ENCODE measurements around the gene WIPF2. TPM values are rescaled to one million over a fixed set of nuclear protein-coding genes. Genes with fewer than 3 reads are reported as not detected.

The WIPF2 gene
- polyA plus RNA-seq, 4 donors = 12.5 to 22.9 (median 14.0) TPM

- Histone ChIP-seq H3K27me3 (ENCODE audit: control insufficient read depth in 3 of 3, insufficient read depth in 3 of 3, low read length in 3 of 3) (no peaks in the 10 kb centered on the region), H3K9me3 (ENCODE audit: control insufficient read depth in 2 of 2, insufficient read depth in 1 of 2, low read depth in 1 of 2, low read length in 1 of 2) (no peaks in the 10 kb centered on the region), H3K36me3 (ENCODE audit: control insufficient read depth in 3 of 3, insufficient read depth in 2 of 3, low read depth in 1 of 3, low read length in 3 of 3) (peaks cover 2 to 44% (median 10%) of the 10 kb centered on the region in 3 donors), H3K4me3 (ENCODE audit: low read depth in 1 of 3, low read length in 3 of 3) (no peak overlapping the region), H3K4me1 (ENCODE audit: control insufficient read depth in 3 of 3, insufficient read depth in 2 of 3, low read depth in 1 of 3, low read length in 2 of 3) (peaks cover 6 to 50% (median 8%) of the 10 kb centered on the region in 3 donors), H3K27ac (ENCODE audit: low read depth in 1 of 3, low read length in 2 of 3) (peak overlapping the region; percentile 93 to 98 (median 94))
- no peak for FAIRE-seq
- DNase-seq = no peak
- 55 to 73% (median 58%) methylated on average over 2 of the region's 2 CpGs for WGBS, 3 donors
Observed at GRCh38 chr17:40176754-40177110, 42.4 kb upstream of the WIPF2 start.

GRCh38 chr17:40177275-40177874, 41.7 kb upstream of the WIPF2 start, which contains the start of gene RAPGEFL1:
Gene RAPGEFL1, plus strand, starts transcription at chr17:40177470. Its CDS starts 392 bp downstream, at chr17:40177862.
- no peak for FAIRE-seq
- 0 to 1% (median 1%) methylated on average over 32 to 57 of the region's 57 CpGs for WGBS, 3 donors
- peaks cover 0 to 40% (median 3%) of the 10 kb centered on the region in 3 donors for H3K36me3 ChIP-seq (ENCODE audit: control insufficient read depth in 3 of 3, insufficient read depth in 2 of 3, low read depth in 1 of 3, low read length in 3 of 3)
- H3K4me1 ChIP-seq (ENCODE audit: control insufficient read depth in 3 of 3, insufficient read depth in 2 of 3, low read depth in 1 of 3, low read length in 2 of 3) = peaks cover 6 to 50% (median 8%) of the 10 kb centered on the region in 3 donors
- peak; percentile 89 to 92 for DNase-seq
- peak within 1 kb of the TSS; percentile 60 to 95 (median 73) for H3K4me3 ChIP-seq (ENCODE audit: low read depth in 1 of 3, low read length in 3 of 3)
- H3K27ac ChIP-seq (ENCODE audit: low read depth in 1 of 3, low read length in 2 of 3) = peak within 1 kb of the TSS; percentile 93 to 98 (median 94)
- no peaks in the 10 kb centered on the region for H3K9me3 ChIP-seq (ENCODE audit: control insufficient read depth in 2 of 2, insufficient read depth in 1 of 2, low read depth in 1 of 2, low read length in 1 of 2)
- H3K27me3 ChIP-seq (ENCODE audit: control insufficient read depth in 3 of 3, insufficient read depth in 3 of 3, low read length in 3 of 3) = no peaks in the 10 kb centered on the region

GRCh38 chr17:40178021-40178601, 41.0 kb upstream of the WIPF2 start:
- DNase-seq = peak in 1 of 2 donors; percentile 51
- H3K27ac ChIP-seq (ENCODE audit: low read depth in 1 of 3, low read length in 2 of 3) = peak overlapping the region; percentile 39 to 93 (median 93)
- H3K9me3 ChIP-seq (ENCODE audit: control insufficient read depth in 2 of 2, insufficient read depth in 1 of 2, low read depth in 1 of 2, low read length in 1 of 2) = no peaks in the 10 kb centered on the region
- no peaks in the 10 kb centered on the region for H3K27me3 ChIP-seq (ENCODE audit: control insufficient read depth in 3 of 3, insufficient read depth in 3 of 3, low read length in 3 of 3)
- H3K4me3 ChIP-seq (ENCODE audit: low read depth in 1 of 3, low read length in 3 of 3) = peak overlapping the region; percentile 60 to 95 (median 73)
- WGBS, 3 donors = 16 to 36% (median 25%) methylated on average over 15 to 46 of the region's 46 CpGs
- no peak for FAIRE-seq
- peaks cover 6 to 50% (median 8%) of the 10 kb centered on the region in 3 donors for H3K4me1 ChIP-seq (ENCODE audit: control insufficient read depth in 3 of 3, insufficient read depth in 2 of 3, low read depth in 1 of 3, low read length in 2 of 3)
- peaks cover 0 to 41% (median 3%) of the 10 kb centered on the region in 3 donors for H3K36me3 ChIP-seq (ENCODE audit: control insufficient read depth in 3 of 3, insufficient read depth in 2 of 3, low read depth in 1 of 3, low read length in 3 of 3)

- no peaks in the 10 kb centered on the region for H3K9me3 ChIP-seq (ENCODE audit: control insufficient read depth in 2 of 2, insufficient read depth in 1 of 2, low read depth in 1 of 2, low read length in 1 of 2)
- 37 to 72% (median 55%) methylated on average over 7 of the region's 7 CpGs for WGBS, 3 donors
- peak overlapping the region; percentile 39 to 93 (median 93) for H3K27ac ChIP-seq (ENCODE audit: low read depth in 1 of 3, low read length in 2 of 3)
- H3K4me3 ChIP-seq (ENCODE audit: low read depth in 1 of 3, low read length in 3 of 3) = peak overlapping the region; percentile 60 to 95 (median 73)
- H3K27me3 ChIP-seq (ENCODE audit: control insufficient read depth in 3 of 3, insufficient read depth in 3 of 3, low read length in 3 of 3) = no peaks in the 10 kb centered on the region
- H3K4me1 ChIP-seq (ENCODE audit: control insufficient read depth in 3 of 3, insufficient read depth in 2 of 3, low read depth in 1 of 3, low read length in 2 of 3) = peaks cover 6 to 50% (median 8%) of the 10 kb centered on the region in 3 donors
- peaks cover 0 to 40% (median 3%) of the 10 kb centered on the region in 3 donors for H3K36me3 ChIP-seq (ENCODE audit: control insufficient read depth in 3 of 3, insufficient read depth in 2 of 3, low read depth in 1 of 3, low read length in 3 of 3)
- FAIRE-seq (no peak), DNase-seq (no peak)
Observed at GRCh38 chr17:40178660-40179059, 40.4 kb upstream of the WIPF2 start.

- Histone ChIP-seq H3K9me3 (ENCODE audit: control insufficient read depth in 2 of 2, insufficient read depth in 1 of 2, low read depth in 1 of 2, low read length in 1 of 2) (no peaks in the 10 kb centered on the region), H3K4me1 (ENCODE audit: control insufficient read depth in 3 of 3, insufficient read depth in 2 of 3, low read depth in 1 of 3, low read length in 2 of 3) (peaks cover 6 to 53% (median 11%) of the 10 kb centered on the region in 3 donors), H3K4me3 (ENCODE audit: low read depth in 1 of 3, low read length in 3 of 3) (peak overlapping the region in 1 of 3 donors; percentile 95), H3K36me3 (ENCODE audit: control insufficient read depth in 3 of 3, insufficient read depth in 2 of 3, low read depth in 1 of 3, low read length in 3 of 3) (peaks cover 0 to 34% (median 0%) of the 10 kb centered on the region in 3 donors), H3K27ac (ENCODE audit: low read depth in 1 of 3, low read length in 2 of 3) (peak overlapping the region; percentile 84 to 93 (median 91)), H3K27me3 (ENCODE audit: control insufficient read depth in 3 of 3, insufficient read depth in 3 of 3, low read length in 3 of 3) (no peaks in the 10 kb centered on the region)
- FAIRE-seq = no peak
- peak; percentile 41 to 64 for DNase-seq
- WGBS, 3 donors = 30 to 59% (median 45%) methylated on average over 6 of the region's 6 CpGs
Observed at GRCh38 chr17:40179923-40180659, 39.0 kb upstream of the WIPF2 start.

- 10 to 50% (median 25%) methylated on average over 5 of the region's 5 CpGs for WGBS, 3 donors
- Histone ChIP-seq H3K27ac (ENCODE audit: low read depth in 1 of 3, low read length in 2 of 3) (peak overlapping the region; percentile 84 to 93 (median 91)), H3K4me3 (ENCODE audit: low read depth in 1 of 3, low read length in 3 of 3) (peak overlapping the region in 1 of 3 donors; percentile 4), H3K9me3 (ENCODE audit: control insufficient read depth in 2 of 2, insufficient read depth in 1 of 2, low read depth in 1 of 2, low read length in 1 of 2) (no peaks in the 10 kb centered on the region), H3K4me1 (ENCODE audit: control insufficient read depth in 3 of 3, insufficient read depth in 2 of 3, low read depth in 1 of 3, low read length in 2 of 3) (peaks cover 6 to 52% (median 11%) of the 10 kb centered on the region in 3 donors), H3K27me3 (ENCODE audit: control insufficient read depth in 3 of 3, insufficient read depth in 3 of 3, low read length in 3 of 3) (no peaks in the 10 kb centered on the region), H3K36me3 (ENCODE audit: control insufficient read depth in 3 of 3, insufficient read depth in 2 of 3, low read depth in 1 of 3, low read length in 3 of 3) (peaks cover 0 to 34% (median 0%) of the 10 kb centered on the region in 3 donors)
- peak; percentile 88 to 97 for DNase-seq
- FAIRE-seq = no peak
Observed at GRCh38 chr17:40180694-40181093, 38.4 kb upstream of the WIPF2 start.

GRCh38 chr17:40181205-40181604, 37.9 kb upstream of the WIPF2 start:
- Histone ChIP-seq H3K27me3 (ENCODE audit: control insufficient read depth in 3 of 3, insufficient read depth in 3 of 3, low read length in 3 of 3) (no peaks in the 10 kb centered on the region), H3K4me1 (ENCODE audit: control insufficient read depth in 3 of 3, insufficient read depth in 2 of 3, low read depth in 1 of 3, low read length in 2 of 3) (peaks cover 6 to 47% (median 8%) of the 10 kb centered on the region in 3 donors), H3K9me3 (ENCODE audit: control insufficient read depth in 2 of 2, insufficient read depth in 1 of 2, low read depth in 1 of 2, low read length in 1 of 2) (no peaks in the 10 kb centered on the region), H3K27ac (ENCODE audit: low read depth in 1 of 3, low read length in 2 of 3) (peak overlapping the region; percentile 66 to 91 (median 84)), H3K36me3 (ENCODE audit: control insufficient read depth in 3 of 3, insufficient read depth in 2 of 3, low read depth in 1 of 3, low read length in 3 of 3) (peaks cover 0 to 34% (median 0%) of the 10 kb centered on the region in 3 donors), H3K4me3 (ENCODE audit: low read depth in 1 of 3, low read length in 3 of 3) (peak overlapping the region in 1 of 3 donors; percentile 21)
- no peak for FAIRE-seq
- WGBS, 3 donors = 19 to 64% (median 39%) methylated on average over 8 of the region's 8 CpGs
- DNase-seq = peak in 1 of 2 donors; percentile 43

- WGBS, 3 donors = 65 to 81% (median 66%) methylated on average over 6 of the region's 6 CpGs
- H3K27ac ChIP-seq (ENCODE audit: low read depth in 1 of 3, low read length in 2 of 3) = no peak overlapping the region
Observed at GRCh38 chr17:40182606-40183005, 36.5 kb upstream of the WIPF2 start.

More at GRCh38 chr17:40182606-40183005, 36.5 kb upstream of the WIPF2 start:
- H3K36me3 ChIP-seq (ENCODE audit: control insufficient read depth in 3 of 3, insufficient read depth in 2 of 3, low read depth in 1 of 3, low read length in 3 of 3) = peaks cover 0 to 31% (median 0%) of the 10 kb centered on the region in 3 donors
- no peak for DNase-seq
- FAIRE-seq = no peak
- H3K4me3 ChIP-seq (ENCODE audit: low read depth in 1 of 3, low read length in 3 of 3) = no peak overlapping the region
- H3K4me1 ChIP-seq (ENCODE audit: control insufficient read depth in 3 of 3, insufficient read depth in 2 of 3, low read depth in 1 of 3, low read length in 2 of 3) = peaks cover 0 to 38% (median 3%) of the 10 kb centered on the region in 3 donors
- no peaks in the 10 kb centered on the region for H3K9me3 ChIP-seq (ENCODE audit: control insufficient read depth in 2 of 2, insufficient read depth in 1 of 2, low read depth in 1 of 2, low read length in 1 of 2)
- H3K27me3 ChIP-seq (ENCODE audit: control insufficient read depth in 3 of 3, insufficient read depth in 3 of 3, low read length in 3 of 3) = no peaks in the 10 kb centered on the region

All from small intestine (tissue), 7 donors.